ENCODE measurements around the gene FOXC2.

FOXC2 gene

GRCh38 chr16:86595983-86596605 is 29.5 kb downstream of the FOXC2 start:
- TF ChIP-seq CTCF (IDR thresholded peaks at IDR 0.05; ENCODE audit: low read depth, low read length): no peak
- peaks cover 35% of the 10 kb centered on the region for H3K27me3 ChIP-seq

GRCh38 chr16:86597126-86597879 is 30.7 kb downstream of the FOXC2 start:
- TF ChIP-seq CTCF (IDR thresholded peaks at IDR 0.05; ENCODE audit: low read depth, low read length): no peak
- no peaks in the 10 kb centered on the region for H3K4me1 ChIP-seq

More at GRCh38 chr16:86595983-86596605, 29.5 kb downstream of the FOXC2 start:
- no peaks in the 10 kb centered on the region for H3K36me3 ChIP-seq
- DNase-seq: no peak
- H3K4me1 ChIP-seq: no peaks in the 10 kb centered on the region
- no peak overlapping the region for H3K4me3 ChIP-seq (ENCODE audit: low read depth, low read length)
- H3K9me3 ChIP-seq: no peaks in the 10 kb centered on the region

GRCh38 chr16:86597880-86598606 is 31.4 kb downstream of the FOXC2 start:
- no peaks in the 10 kb centered on the region for H3K4me1 ChIP-seq
- no peaks in the 10 kb centered on the region for H3K9me3 ChIP-seq
- H3K27me3 ChIP-seq: peaks cover 22% of the 10 kb centered on the region
- H3K4me3 ChIP-seq (ENCODE audit: low read depth, low read length): no peak overlapping the region
- TF ChIP-seq CTCF (IDR thresholded peaks at IDR 0.05; ENCODE audit: low read depth, low read length): no peak
- H3K36me3 ChIP-seq: no peaks in the 10 kb centered on the region
- DNase-seq: peak; percentile 34

More at GRCh38 chr16:86597126-86597879, 30.7 kb downstream of the FOXC2 start:
- Histone ChIP-seq H3K27me3 (peaks cover 30% of the 10 kb centered on the region), H3K36me3 (no peaks in the 10 kb centered on the region), H3K9me3 (no peaks in the 10 kb centered on the region), H3K4me3 (ENCODE audit: low read depth, low read length) (no peak overlapping the region)
- DNase-seq: no peak

DNA sequence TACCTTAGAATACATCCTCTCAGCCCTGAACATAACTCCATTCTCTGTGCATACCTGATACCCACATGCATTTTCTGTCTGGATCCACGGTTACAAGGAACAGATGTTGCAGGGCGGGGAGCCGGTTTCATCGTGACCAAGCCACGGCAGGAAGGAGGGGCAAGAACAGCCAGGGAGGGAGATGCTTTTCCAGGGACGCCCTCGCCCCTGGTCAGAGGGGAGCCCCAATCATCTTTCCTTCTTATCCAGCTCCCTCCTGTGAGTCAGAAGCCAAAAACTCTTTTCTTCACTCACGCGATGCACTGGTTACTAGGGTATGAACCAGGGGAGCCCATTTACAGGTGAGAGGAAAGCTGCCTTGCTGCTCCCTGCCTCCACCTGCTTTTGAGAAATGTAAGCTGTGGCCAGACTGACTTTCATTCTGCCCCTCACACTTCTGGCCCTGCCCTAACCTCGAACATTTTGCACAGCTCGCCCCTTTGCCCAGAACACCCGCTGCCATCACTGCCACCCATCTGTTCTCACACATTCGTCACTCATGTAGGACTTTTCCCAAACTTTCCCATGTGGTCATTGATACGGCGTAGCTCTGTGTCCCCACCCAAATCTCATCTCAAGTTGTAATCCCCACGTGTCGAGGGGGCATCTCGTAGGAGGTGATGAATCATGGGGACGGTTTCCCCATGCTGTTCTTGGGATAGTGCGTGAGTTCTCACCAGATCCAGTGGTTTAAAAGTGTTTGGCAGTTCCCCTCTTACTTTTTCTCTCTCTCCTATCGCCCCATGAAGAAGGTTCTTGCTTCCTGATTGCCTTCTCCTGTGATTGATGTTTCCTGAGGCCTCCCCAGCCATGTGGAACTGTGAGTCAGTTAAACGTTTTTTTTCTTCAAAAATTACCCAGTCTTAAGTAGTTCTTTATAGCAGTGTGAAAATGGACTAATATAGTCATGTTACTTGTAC is 32.3 kb downstream of the FOXC2 start:
- no peak overlapping the region for H3K4me3 ChIP-seq (ENCODE audit: low read depth, low read length)
- no peak for DNase-seq
- H3K27me3 ChIP-seq: peaks cover 14% of the 10 kb centered on the region
- no peaks in the 10 kb centered on the region for H3K9me3 ChIP-seq
- H3K36me3 ChIP-seq: no peaks in the 10 kb centered on the region
- TF ChIP-seq CTCF (IDR thresholded peaks at IDR 0.05; ENCODE audit: low read depth, low read length): no peak
- H3K4me1 ChIP-seq: no peaks in the 10 kb centered on the region

DNA sequence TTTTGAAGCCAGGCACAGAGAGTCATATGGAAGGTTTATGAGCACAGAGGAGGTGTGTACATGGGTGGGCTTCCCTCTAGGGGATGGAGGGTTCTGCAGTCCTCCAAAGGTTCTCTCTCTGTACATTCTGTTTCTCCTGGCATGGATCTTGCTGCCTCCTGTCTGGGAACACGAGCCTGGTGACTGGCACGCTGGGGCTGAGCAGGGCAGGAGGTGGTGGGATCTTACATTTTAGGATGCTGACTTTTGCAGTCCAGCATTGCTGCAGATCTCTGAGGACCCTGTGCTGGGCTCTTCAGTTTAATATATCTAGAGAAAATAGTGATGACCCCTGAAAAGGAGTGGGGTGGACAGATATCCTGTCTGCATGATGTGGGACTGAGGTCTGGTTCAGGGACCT is 34.7 kb downstream of the FOXC2 start:
- H3K9me3 ChIP-seq: no peaks in the 10 kb centered on the region
- no peak overlapping the region for H3K4me3 ChIP-seq (ENCODE audit: low read depth, low read length)
- DNase-seq: no peak
- no peaks in the 10 kb centered on the region for H3K27me3 ChIP-seq
- H3K36me3 ChIP-seq: no peaks in the 10 kb centered on the region
- no peak for TF ChIP-seq CTCF (IDR thresholded peaks at IDR 0.05; ENCODE audit: low read depth, low read length)
- no peaks in the 10 kb centered on the region for H3K4me1 ChIP-seq
